H9 (cell line): ENCODE data around the gene LHPP. TPM values are rescaled to one million over a fixed set of nuclear protein-coding genes. Genes with fewer than 3 reads are reported as not detected.

ENCODE experiments used
- DNase-seq: peaks from one replicate; pipeline ENCODE4 v3.0.0-alpha.2; 2017
- H2AFZ ChIP-seq: one replicate; pipeline ENCODE4 v1.6.1; 2013; ENCODE audit warnings: mild to moderate bottlenecking, low read length, control low read depth, moderate library complexity
- H2AK5ac ChIP-seq: 2 replicates; pipeline ENCODE4 v1.6.1; 2013; ENCODE audit warnings: low read length, control low read depth, mixed read lengths; ENCODE audit not compliant: insufficient read length
- H2BK120ac ChIP-seq: one replicate; pipeline ENCODE4 v1.6.1; 2013; ENCODE audit warnings: low read depth, mild to moderate bottlenecking, low read length, control low read depth, inconsistent platforms; ENCODE audit not compliant: poor library complexity, severe bottlenecking
- H2BK12ac ChIP-seq: 2 replicates; pipeline ENCODE4 v1.6.1; 2013; ENCODE audit warnings: low read length, control low read depth, mixed read lengths, low read depth; ENCODE audit not compliant: insufficient read length
- H2BK15ac ChIP-seq: 2 replicates; pipeline ENCODE4 v1.6.1; 2013; ENCODE audit warnings: low read depth, low read length, control low read depth
- H2BK20ac ChIP-seq: one replicate; pipeline ENCODE4 v1.6.1; 2013; ENCODE audit warnings: low read depth, mild to moderate bottlenecking, low read length, control low read depth, inconsistent platforms; ENCODE audit not compliant: poor library complexity, severe bottlenecking
- H2BK5ac ChIP-seq: 2 replicates; pipeline ENCODE4 v1.6.1; 2013; ENCODE audit warnings: low read length, control low read depth, mixed read lengths; ENCODE audit not compliant: insufficient read length
- H3K14ac ChIP-seq: 2 replicates; pipeline ENCODE4 v1.6.1; 2013; ENCODE audit warnings: low read length, control low read depth; ENCODE audit not compliant: insufficient read depth
- H3K18ac ChIP-seq: 2 replicates; pipeline ENCODE4 v1.6.1; 2013; ENCODE audit warnings: low read depth, mild to moderate bottlenecking, mixed read lengths, low read length, control low read depth; ENCODE audit not compliant: insufficient read length
- H3K23ac ChIP-seq: 2 replicates; pipeline ENCODE4 v1.6.1; 2013; ENCODE audit warnings: low read length, control low read depth, mixed read lengths, low read depth; ENCODE audit not compliant: insufficient read length
- H3K23me2 ChIP-seq: 2 replicates; pipeline ENCODE4 v1.6.1; 2013; ENCODE audit warnings: low read depth, mild to moderate bottlenecking, mixed read lengths, low read length, control low read depth; ENCODE audit not compliant: insufficient read length, poor library complexity, severe bottlenecking
- H3K27ac ChIP-seq: 2 replicates; pipeline ENCODE4 v1.5.1; 2013; ENCODE audit warnings: low read length, control low read depth, mixed read lengths, low read depth; ENCODE audit not compliant: insufficient read length
- H3K27me3 ChIP-seq: 2 replicates; pipeline ENCODE4 v1.6.1; 2013; ENCODE audit warnings: low read length, control low read depth, inconsistent platforms; ENCODE audit not compliant: insufficient read depth
- H3K4ac ChIP-seq: 2 replicates; pipeline ENCODE4 v1.6.1; 2013; ENCODE audit warnings: low read depth, mild to moderate bottlenecking, control low read depth, inconsistent platforms, low read length, moderate library complexity
- H3K4me1 ChIP-seq: 2 replicates; pipeline ENCODE4 v1.6.1; 2013; ENCODE audit warnings: low read length, control low read depth, inconsistent platforms; ENCODE audit not compliant: insufficient read depth
- H3K4me2 ChIP-seq: 2 replicates; pipeline ENCODE4 v1.6.1; 2013; ENCODE audit warnings: low read length, control low read depth, mixed read lengths; ENCODE audit not compliant: insufficient read length, insufficient read depth
- H3K56ac ChIP-seq: 2 replicates; pipeline ENCODE4 v1.6.1; 2013; ENCODE audit warnings: low read depth, mild to moderate bottlenecking, mixed read lengths, low read length, control low read depth; ENCODE audit not compliant: insufficient read length
- H3K79me1 ChIP-seq: 2 replicates; pipeline ENCODE4 v1.6.1; 2013; ENCODE audit warnings: low read depth, mild to moderate bottlenecking, moderate library complexity, low read length, control low read depth, inconsistent platforms; ENCODE audit not compliant: insufficient read depth, poor library complexity, severe bottlenecking
- H3K79me2 ChIP-seq: 2 replicates; pipeline ENCODE4 v1.6.1; 2013; ENCODE audit warnings: low read length, control low read depth, inconsistent platforms; ENCODE audit not compliant: insufficient read depth
- H3K9ac ChIP-seq: 2 replicates; pipeline ENCODE4 v1.6.1; 2013; ENCODE audit warnings: low read length, control low read depth, mixed read lengths; ENCODE audit not compliant: insufficient read length; ENCODE audit errors: extremely low read depth
- H3K9me3 ChIP-seq: one replicate; pipeline ENCODE4 v1.6.1; 2013; ENCODE audit warnings: low read depth, low read length, inconsistent platforms; ENCODE audit not compliant: control insufficient read depth
- H3T11ph ChIP-seq: one replicate; pipeline ENCODE4 v1.6.1; 2013; ENCODE audit warnings: mild to moderate bottlenecking, low read length, control low read depth, inconsistent platforms
- H4K20me1 ChIP-seq: one replicate; pipeline ENCODE4 v1.6.1; 2013; ENCODE audit not compliant: control insufficient read depth, insufficient read length, insufficient read depth
- H4K5ac ChIP-seq: 2 replicates; pipeline ENCODE4 v1.6.1; 2013; ENCODE audit warnings: low read depth, mild to moderate bottlenecking, mixed read lengths, low read length, control low read depth; ENCODE audit not compliant: insufficient read length
- H4K8ac ChIP-seq: replicated peaks from 2 replicates; pipeline ENCODE4 v1.6.1; 2013; ENCODE audit warnings: low read length, control low read depth, mixed read lengths, low read depth; ENCODE audit not compliant: insufficient read length
- H4K91ac ChIP-seq: 2 replicates; pipeline ENCODE4 v1.6.1; 2013; ENCODE audit warnings: low read depth, mild to moderate bottlenecking, moderate library complexity, mixed read lengths, low read length, control low read depth; ENCODE audit not compliant: insufficient read length
- H3K27ac Mint-ChIP-seq, 3 experiments: 2 replicates in 2 of 3; 3 replicates in 1 of 3; pipeline ENCODE4 v1.8.0; 2020 to 2021; ENCODE audit warnings: mixed read lengths in 3 of 3, mild to moderate bottlenecking in 1 of 3, moderate library complexity in 1 of 3
- H3K27me3 Mint-ChIP-seq: 2 replicates; pipeline ENCODE4 v1.8.0; 2021; ENCODE audit warnings: low read depth, mild to moderate bottlenecking, moderate library complexity, mixed read lengths
- H3K36me3 Mint-ChIP-seq, 3 experiments: 2 replicates in 2 of 3; 3 replicates in 1 of 3; pipeline ENCODE4 v1.8.0; 2020 to 2021; ENCODE audit warnings: low read depth in 3 of 3, mixed read lengths in 3 of 3; ENCODE audit not compliant: insufficient read depth in 1 of 3
- H3K4me1 Mint-ChIP-seq, 2 experiments: 2 replicates each; pipeline ENCODE4 v1.8.0; 2020; ENCODE audit warnings: mixed read lengths in 2 of 2
- H3K4me3 Mint-ChIP-seq, 2 experiments: 2 replicates in 1 of 2; 3 replicates in 1 of 2; pipeline ENCODE4 v1.8.0; 2020 to 2021; ENCODE audit warnings: mild to moderate bottlenecking in 2 of 2, mixed read lengths in 2 of 2, moderate library complexity in 1 of 2
- H3K9me3 Mint-ChIP-seq, 2 experiments: 2 replicates in 1 of 2; 3 replicates in 1 of 2; pipeline ENCODE4 v1.8.0; 2020; ENCODE audit warnings: mild to moderate bottlenecking in 2 of 2, mixed read lengths in 2 of 2, moderate library complexity in 1 of 2
- CTCF ChIP-seq: fragments of 200-600 bp; sonication (generic); conservative IDR thresholded peaks from 3 replicates; pipeline ENCODE4 v1.8.0; 2021; ENCODE audit warnings: antibody characterized with exemption, mild to moderate bottlenecking
- WGBS: extraction: QIAGEN DNeasy Blood & Tissue Kit; methylation state at CpG from one replicate; pipeline ENCODE4 v1.1.7; 2013; ENCODE audit warnings: missing lambda C conversion rate, low lambda C conversion rate, mixed read lengths; ENCODE audit not compliant: insufficient read length; ENCODE audit errors: extremely low coverage; 5-methylcytosine and 5-hydroxymethylcytosine counted together
- total RNA-seq: library from RNA; stranded (reverse); gene quantifications from 2 replicates; pipeline ENCODE4 v1.2.1, GENCODE V29; 2021

Gene LHPP
- total RNA-seq, 1 experiment from 2014 or later = 29.6 TPM

GRCh38 chr10:124476043-124476725 lies 14.6 kb downstream of the LHPP start:
- TF ChIP-seq CTCF = no peak
- no peak overlapping the region for H2BK20ac ChIP-seq
- H2BK120ac ChIP-seq = no peak overlapping the region
- no peak overlapping the region for H3K4me2 ChIP-seq
- H3K79me1 ChIP-seq = no peaks in the 10 kb centered on the region
- Mint-ChIP-seq H3K4me1 (peaks cover 35 to 37% of the 10 kb centered on the region in 2 experiments), H3K36me3 (no peaks in the 10 kb centered on the region), H3K4me3 (no peak overlapping the region), H3K27ac (peak overlapping the region in 1 of 3 experiments; percentile 76; a peak in 1 of 7 replicates), H3K27me3 (peaks cover under 1% of the 10 kb centered on the region; the same call in 1 of the 2 replicates), H3K9me3 (no peaks in the 10 kb centered on the region)
- no peak overlapping the region for H3K14ac ChIP-seq
- H3K23ac ChIP-seq = no peak overlapping the region
- WGBS = no CpG with 5 or more reads among the region's 23 CpGs
- H2BK12ac ChIP-seq = no peak overlapping the region
- H3K27ac ChIP-seq = no peak overlapping the region
- no peak overlapping the region for H4K5ac ChIP-seq
- H4K20me1 ChIP-seq = peaks cover 3% of the 10 kb centered on the region
- H3K9me3 ChIP-seq = no peaks in the 10 kb centered on the region
- H3K27me3 ChIP-seq = no peaks in the 10 kb centered on the region
- no peak overlapping the region for H3K18ac ChIP-seq
- no peak overlapping the region for H4K8ac ChIP-seq
- no peak for DNase-seq
- H3K23me2 ChIP-seq = no peaks in the 10 kb centered on the region
- no peak overlapping the region for H3K4ac ChIP-seq
- H2BK15ac ChIP-seq = no peak overlapping the region
- no peak overlapping the region for H3K56ac ChIP-seq
- no peak overlapping the region for H3K9ac ChIP-seq
- H3K79me2 ChIP-seq = no peaks in the 10 kb centered on the region
- H4K91ac ChIP-seq = no peak overlapping the region
- no peak overlapping the region for H2AFZ ChIP-seq
- H3T11ph ChIP-seq = no peak overlapping the region
- H3K4me1 ChIP-seq = peaks cover 3% of the 10 kb centered on the region; the same call in 1 of the 2 replicates
- H2AK5ac ChIP-seq = no peak overlapping the region
- H2BK5ac ChIP-seq = no peak overlapping the region
